Common myeloid progenitor, CD34-positive (primary cell): ENCODE results near the gene PTMS.

ENCODE experiments used
- CTCF ChIA-PET: fragments of 350-600 bp; sonication (Branson Sonifier 250); formaldehyde crosslinking; loops from one replicate; lab custom pipeline; 2021; ENCODE audit warnings: antibody characterized with exemption; lab: Charles Lee
- POLR2A ChIA-PET: fragments of 350-600 bp; sonication (Branson Sonifier 250); formaldehyde crosslinking; loops from one replicate; lab custom pipeline; 2021; ENCODE audit warnings: antibody characterized with exemption; lab: Charles Lee
- DNase-seq, 3 donors: peaks; one replicate each; pipeline versions ENCODE4 v3.0.0 to v3.0.0-alpha.2; 2013
- H3K27ac ChIP-seq, 2 experiments: 1 replicate in 1 of 2; 2 replicates in 1 of 2; pipeline ENCODE4 v1.7.0; 2013; ENCODE audit warnings: inconsistent platforms in 2 of 2, low read length in 2 of 2, mild to moderate bottlenecking in 2 of 2, low read depth in 1 of 2, moderate library complexity in 1 of 2; ENCODE audit not compliant: severe bottlenecking in 2 of 2, insufficient read depth in 1 of 2, poor library complexity in 1 of 2
- H3K27me3 ChIP-seq, 5 experiments: replicated peaks in 2 of 5; 1 replicate in 3 of 5; 2 replicates in 2 of 5; pipeline versions ENCODE4 v1.6.1 to v1.7.0; 2013; ENCODE audit warnings: low read length in 4 of 5, mild to moderate bottlenecking in 2 of 5, moderate library complexity in 2 of 5, inconsistent platforms in 1 of 5; ENCODE audit not compliant: insufficient read depth in 5 of 5, control insufficient read depth in 4 of 5
- H3K36me3 ChIP-seq, 4 experiments: 1 replicate in 2 of 4; 2 replicates in 2 of 4; pipeline versions ENCODE4 v1.6.1 to v1.7.0; 2013; ENCODE audit warnings: low read length in 3 of 4, control low read depth in 1 of 4, mild to moderate bottlenecking in 1 of 4; ENCODE audit not compliant: control insufficient read depth in 4 of 4, insufficient read depth in 4 of 4
- H3K4me1 ChIP-seq, 4 experiments: 1 replicate in 3 of 4; 2 replicates in 1 of 4; pipeline versions ENCODE4 v1.6.1 to v1.7.1; 2013; ENCODE audit warnings: low read length in 3 of 4, mild to moderate bottlenecking in 3 of 4, control low read depth in 1 of 4, inconsistent platforms in 1 of 4, moderate library complexity in 1 of 4; ENCODE audit not compliant: control insufficient read depth in 4 of 4, insufficient read depth in 4 of 4; ENCODE audit errors: control extremely low read depth in 1 of 4
- H3K4me3 ChIP-seq, 7 experiments: 1 replicate in 4 of 7; 2 replicates in 3 of 7; pipeline versions ENCODE4 v1.5.1 to v1.7.0; 2013; ENCODE audit warnings: mild to moderate bottlenecking in 7 of 7, low read length in 6 of 7, moderate library complexity in 6 of 7, inconsistent platforms in 2 of 7, low read depth in 2 of 7, control low read depth in 1 of 7; ENCODE audit not compliant: insufficient read depth in 4 of 7, control insufficient read depth in 1 of 7; ENCODE audit errors: extremely low read depth in 1 of 7
- H3K9me3 ChIP-seq, 5 experiments: 1 replicate in 4 of 5; 2 replicates in 1 of 5; pipeline versions ENCODE4 v1.6.1 to v1.7.1; 2013; ENCODE audit warnings: low read length in 4 of 5, mild to moderate bottlenecking in 2 of 5, inconsistent platforms in 1 of 5, low read depth in 1 of 5, moderate library complexity in 1 of 5; ENCODE audit not compliant: control insufficient read depth in 4 of 5, insufficient read depth in 2 of 5; ENCODE audit errors: control extremely low read depth in 1 of 5
- WGBS: methylation state at CpG from one replicate; pipeline ENCODE4 v1.1.5; 2013; ENCODE audit not compliant: insufficient coverage; 5-methylcytosine and 5-hydroxymethylcytosine counted together

PTMS gene

DNA sequence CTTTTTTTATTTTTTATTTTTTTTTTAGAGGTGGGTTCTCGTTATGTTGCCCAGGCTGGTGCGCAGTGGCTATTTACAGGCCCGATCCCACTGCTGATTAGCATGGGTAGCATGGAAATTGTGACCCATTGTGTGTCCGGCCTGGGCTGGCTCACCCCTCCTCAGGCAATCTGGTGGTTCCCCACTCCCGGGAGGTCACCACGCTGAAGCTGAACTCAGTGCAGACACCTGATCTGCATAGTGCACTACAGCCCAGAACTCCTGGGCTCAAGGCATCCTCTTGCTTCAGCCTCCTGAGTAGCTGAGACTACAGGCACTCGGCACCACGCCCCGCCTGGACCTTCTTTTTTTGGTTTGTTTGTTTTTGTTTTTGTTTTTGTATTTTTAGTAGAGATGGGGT is 17.7 kb downstream of the PTMS start:
- no peak for DNase-seq
- POLR2A ChIA-PET = no interaction called here
- WGBS = 96% methylated on average over 7 of the region's 9 CpGs
- no peaks in the 10 kb centered on the region for H3K9me3 ChIP-seq
- H3K4me1 ChIP-seq = peaks cover 2 to 28% (median 18%) of the 10 kb centered on the region in 4 experiments
- no peak overlapping the region for H3K4me3 ChIP-seq
- CTCF ChIA-PET = interaction anchor here (0.7 to 5.3 kb wide), 8 partner anchors 10 to 52 kb away, joined by 3 to 38 read pairs (median 6); partner anchors contain the start of genes GPR162, MLF2 and P3H3
- no peaks in the 10 kb centered on the region for H3K27me3 ChIP-seq
- no peaks in the 10 kb centered on the region for H3K36me3 ChIP-seq
- H3K27ac ChIP-seq = no peak overlapping the region

DNA sequence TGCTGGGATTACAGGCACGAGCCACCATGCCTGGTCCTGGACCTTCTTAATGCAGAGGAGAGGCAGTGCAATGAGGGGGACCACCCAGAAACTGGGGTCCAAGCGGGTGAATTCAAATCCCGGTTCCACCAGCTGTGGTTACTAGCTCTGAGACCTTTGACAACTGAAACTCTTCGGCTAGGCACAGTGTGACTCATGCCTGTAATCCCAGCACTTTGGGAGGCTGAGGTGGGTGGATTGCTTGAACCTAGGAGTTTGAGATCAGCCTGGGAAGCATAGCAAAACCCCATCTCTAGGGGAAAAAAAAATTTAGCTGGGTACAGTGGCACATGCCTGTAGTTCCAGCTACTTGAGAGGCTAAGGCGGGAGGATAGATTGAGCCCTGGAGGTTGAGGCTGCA is 18.1 kb downstream of the PTMS start:
- CTCF ChIA-PET = interaction anchor here (0.7 to 5.3 kb wide), 10 partner anchors 10 to 52 kb away, joined by 3 to 38 read pairs (median 4); partner anchors contain the start of genes GPR162, MLF2 and P3H3

DNA sequence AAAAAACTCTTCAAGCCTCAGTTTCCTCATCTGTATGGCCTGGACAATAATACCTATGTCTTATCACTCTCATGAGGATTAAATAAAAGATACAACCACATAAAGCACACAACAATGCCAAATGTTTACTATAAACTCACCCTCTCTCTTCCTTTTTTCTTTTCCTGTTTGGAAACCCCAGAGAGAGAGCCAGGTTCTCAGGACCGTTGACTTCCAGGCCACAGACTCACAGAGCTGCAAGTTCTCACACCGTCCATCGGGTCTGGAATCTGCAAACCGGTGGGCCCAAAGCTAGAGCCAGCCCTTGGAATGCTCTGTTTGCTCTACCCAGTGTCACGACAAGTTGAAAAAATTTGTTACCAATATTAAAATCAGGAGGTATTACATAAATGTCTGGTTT is 18.6 kb downstream of the PTMS start:
- 63% methylated on average over 4 of the region's 5 CpGs for WGBS
- H3K4me1 ChIP-seq = peaks cover 2 to 32% (median 25%) of the 10 kb centered on the region in 4 experiments
- H3K36me3 ChIP-seq = no peaks in the 10 kb centered on the region
- no peak overlapping the region for H3K27ac ChIP-seq
- no peak overlapping the region for H3K4me3 ChIP-seq
- no peaks in the 10 kb centered on the region for H3K27me3 ChIP-seq
- H3K9me3 ChIP-seq = no peaks in the 10 kb centered on the region
- DNase-seq = no peak
- POLR2A ChIA-PET = interaction anchor here (0.6 kb wide), 1 partner anchor 64 kb away, joined by 3 read pairs; no protein-coding TSS in a partner anchor
- CTCF ChIA-PET = interaction anchor here (1.0 to 4.9 kb wide), 7 partner anchors 9 to 52 kb away, joined by 3 to 38 read pairs (median 4); partner anchors contain the start of genes MLF2 and P3H3

More for the DNA sequence above, 18.1 kb downstream of the PTMS start:
- no peaks in the 10 kb centered on the region for H3K27me3 ChIP-seq
- POLR2A ChIA-PET = interaction anchor here (0.6 kb wide), 1 partner anchor 63 kb away, joined by 3 read pairs; no protein-coding TSS in a partner anchor
- H3K4me1 ChIP-seq = peaks cover 2 to 28% (median 20%) of the 10 kb centered on the region in 4 experiments
- no peaks in the 10 kb centered on the region for H3K9me3 ChIP-seq
- WGBS = 94% methylated on average over 5 of the region's 5 CpGs
- DNase-seq = no peak
- no peak overlapping the region for H3K4me3 ChIP-seq
- H3K36me3 ChIP-seq = no peaks in the 10 kb centered on the region
- no peak overlapping the region for H3K27ac ChIP-seq

DNA sequence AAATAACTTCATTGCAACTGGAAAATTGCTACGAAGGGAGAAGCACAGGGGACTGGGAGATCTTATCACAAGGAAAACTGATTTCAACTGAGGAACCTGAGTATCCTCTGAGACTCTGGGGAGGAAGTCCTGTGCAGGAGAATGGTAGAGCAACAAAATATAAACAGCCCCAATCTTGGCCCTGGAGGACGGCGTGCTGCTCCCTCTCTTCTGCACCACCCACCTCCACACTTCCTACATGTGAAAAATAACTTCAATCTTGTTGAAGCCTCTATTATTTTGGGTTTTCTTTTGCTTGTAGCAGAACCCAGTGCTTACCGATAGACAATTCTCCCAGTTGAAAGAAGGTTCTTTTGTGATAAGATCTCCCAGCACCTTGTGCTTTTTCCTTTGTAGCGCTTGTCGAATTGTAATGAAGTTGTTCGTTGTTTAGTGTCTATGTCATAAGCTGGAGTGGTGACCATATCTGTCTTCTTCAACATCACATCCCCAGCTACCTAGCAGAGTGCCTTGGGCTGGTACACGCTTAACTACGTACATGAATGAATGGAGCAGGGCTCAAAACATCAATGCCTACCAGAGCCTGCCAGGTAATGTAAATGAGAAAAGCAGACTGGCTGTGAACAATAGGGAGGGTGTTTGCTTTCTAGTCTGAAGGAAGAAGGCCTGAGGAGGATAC is 20.4 kb downstream of the PTMS start:
- 64% methylated on average over 5 of the region's 9 CpGs for WGBS
- Histone ChIP-seq H3K4me1 (peaks cover 2 to 39% (median 31%) of the 10 kb centered on the region in 4 experiments), H3K36me3 (no peaks in the 10 kb centered on the region), H3K27ac (no peak overlapping the region), H3K9me3 (no peaks in the 10 kb centered on the region), H3K4me3 (no peak overlapping the region), H3K27me3 (no peaks in the 10 kb centered on the region)
- ChIA-PET POLR2A (interaction anchor here (0.6 to 1.2 kb wide), 3 partner anchors 35 to 233 kb away, joined by 3 to 10 read pairs (median 6); partner anchors contain the start of genes GPR162 and TPI1), CTCF (interaction anchor here (0.6 to 2.2 kb wide), 8 partner anchors 8 to 51 kb away, joined by 3 to 11 read pairs (median 3); partner anchors contain the start of gene MLF2)
- DNase-seq = no peak

DNA sequence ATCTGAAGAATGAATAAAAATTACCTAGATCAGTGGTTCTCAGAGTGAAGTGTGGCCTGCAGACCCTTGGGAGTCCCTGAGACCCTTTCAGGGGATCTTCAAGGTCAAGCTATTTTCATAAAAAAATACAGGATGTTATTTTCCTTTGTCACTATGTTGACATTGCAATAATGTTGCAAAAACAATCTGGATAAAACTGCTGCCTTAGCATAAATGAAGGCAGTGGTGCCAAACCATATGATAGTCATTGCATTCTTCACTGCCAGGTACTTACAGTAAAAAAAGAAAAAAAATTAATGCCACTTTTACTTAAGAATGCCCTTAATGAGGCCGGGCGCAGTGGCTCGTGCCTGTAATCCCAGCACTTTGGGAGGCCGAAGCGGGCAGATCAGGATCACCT is 21.1 kb downstream of the PTMS start:
- Histone ChIP-seq H3K4me3 (no peak overlapping the region), H3K27ac (no peak overlapping the region), H3K4me1 (peaks cover 2 to 47% (median 39%) of the 10 kb centered on the region in 4 experiments), H3K27me3 (no peaks in the 10 kb centered on the region), H3K36me3 (no peaks in the 10 kb centered on the region), H3K9me3 (no peaks in the 10 kb centered on the region)
- no peak for DNase-seq
- 98% methylated on average over 5 of the region's 5 CpGs for WGBS
- ChIA-PET CTCF (interaction anchor here (0.6 to 2.2 kb wide), 7 partner anchors 8 to 220 kb away, joined by 3 to 11 read pairs (median 3); partner anchors contain the start of gene MLF2), POLR2A (interaction anchor here (1.2 kb wide), 1 partner anchor 34 kb away, joined by 10 read pairs; the partner anchor contains the start of gene GPR162)

DNA sequence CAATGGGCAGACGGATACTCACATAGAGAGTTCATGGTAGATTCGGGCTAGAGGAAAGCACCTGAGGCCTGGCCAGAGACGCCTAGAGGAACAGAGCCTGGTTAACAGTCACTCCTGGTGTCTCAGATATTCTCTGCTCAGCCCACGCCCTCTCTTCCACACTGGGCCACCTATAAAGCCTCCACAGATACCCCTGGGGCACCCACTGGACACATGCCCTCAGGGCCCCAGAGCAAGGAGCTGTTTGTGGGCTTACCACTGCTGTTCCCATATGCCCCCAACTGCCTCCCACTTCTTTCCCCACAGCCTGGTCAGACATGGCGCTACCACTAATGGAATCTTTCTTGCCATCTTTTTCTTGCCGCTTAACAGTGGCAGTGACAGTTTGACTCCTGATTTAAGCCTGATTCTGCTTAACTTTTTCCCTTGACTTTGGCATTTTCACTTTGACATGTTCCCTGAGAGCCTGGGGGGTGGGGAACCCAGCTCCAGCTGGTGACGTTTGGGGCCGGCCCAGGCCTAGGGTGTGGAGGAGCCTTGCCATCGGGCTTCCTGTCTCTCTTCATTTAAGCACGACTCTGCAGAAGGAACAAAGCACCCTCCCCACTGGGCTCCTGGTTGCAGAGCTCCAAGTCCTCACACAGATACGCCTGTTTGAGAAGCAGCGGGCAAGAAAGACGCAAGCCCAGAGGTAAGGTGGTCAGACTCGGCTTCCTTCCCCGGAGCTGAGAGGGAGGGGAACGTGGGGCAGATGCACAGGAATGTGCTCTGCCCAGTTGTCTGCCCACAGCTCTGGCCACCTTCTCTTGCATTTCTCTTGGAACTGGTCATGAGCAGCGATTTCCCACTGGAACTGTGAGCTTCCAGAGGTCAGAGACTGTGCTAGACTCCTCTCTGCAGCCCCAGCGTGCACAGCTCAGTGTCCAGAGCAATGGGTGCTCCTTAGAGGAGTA is 23.1 kb downstream of the PTMS start, which contains the start of gene CD4:
TSS of gene CD4 (plus strand) at position 557 of the 953 bp plus-strand sequence. CDS start 10,611 bp downstream, outside the sequence.
- no peaks in the 10 kb centered on the region for H3K9me3 ChIP-seq
- ChIA-PET POLR2A (interaction anchor here (0.7 kb wide), 1 partner anchor 24 kb away, joined by 3 read pairs; no protein-coding TSS in a partner anchor), CTCF (interaction anchor here (0.7 to 5.3 kb wide), 12 partner anchors 10 to 171 kb away, joined by 3 to 52 read pairs (median 4); partner anchors contain the start of genes GPR162 and MLF2)
- DNase-seq = peak in 2 of 3 donors; percentile 51
- no peaks in the 10 kb centered on the region for H3K27me3 ChIP-seq
- no peaks in the 10 kb centered on the region for H3K36me3 ChIP-seq
- H3K27ac ChIP-seq = no peak within 1 kb of the TSS
- peak within 1 kb of the TSS in 5 of 7 experiments; percentile 7 to 53 (median 43) for H3K4me3 ChIP-seq
- 43% methylated on average over 14 of the region's 18 CpGs for WGBS
- H3K4me1 ChIP-seq = peaks cover 2 to 58% (median 49%) of the 10 kb centered on the region in 4 experiments
